GM23338 (cell line): Measurements from ENCODE around the gene RAB3B. TPM values are rescaled to one million over a fixed set of nuclear protein-coding genes. Genes with fewer than 3 reads are reported as not detected.

ENCODE experiments used
- ATAC-seq: fragments of 200-7000 bp; cut with Tn5 transposase; 3 replicates; pipeline ENCODE4 v1.9.1; 2020
- DNase-seq: peaks from one replicate; pipeline ENCODE4 v3.0.0-alpha.2; 2015; ENCODE audit warnings: low spot score
- H2AFZ ChIP-seq: fragments of 200-600 bp; sonication (generic); 2 replicates; pipeline ENCODE4 v1.8.0; 2016; ENCODE audit warnings: antibody characterized with exemption, mild to moderate bottlenecking, moderate library complexity
- H3F3A ChIP-seq: fragments of 200-600 bp; sonication (generic); replicated peaks from 2 replicates; pipeline ENCODE4 v1.8.0; 2017; ENCODE audit warnings: antibody characterized with exemption, mixed run types, low read depth
- H3K27ac ChIP-seq: fragments of 200-600 bp; sonication (generic); 2 replicates; pipeline ENCODE4 v1.6.1; 2016; ENCODE audit warnings: low read depth
- H3K27me3 ChIP-seq: fragments of 200-600 bp; sonication (generic); 2 replicates; pipeline ENCODE4 v1.8.0; 2016; ENCODE audit warnings: mild to moderate bottlenecking, mixed run types, moderate library complexity; ENCODE audit not compliant: insufficient read depth
- H3K36me3 ChIP-seq: fragments of 200-600 bp; sonication (generic); 2 replicates; pipeline ENCODE4 v1.8.0; 2016; ENCODE audit warnings: mild to moderate bottlenecking; ENCODE audit not compliant: insufficient read depth
- H3K4me1 ChIP-seq: fragments of 200-600 bp; sonication (generic); 2 replicates; pipeline ENCODE4 v1.8.0; 2016; ENCODE audit warnings: mild to moderate bottlenecking, moderate library complexity; ENCODE audit not compliant: insufficient read depth
- H3K4me2 ChIP-seq: fragments of 200-600 bp; sonication (generic); 2 replicates; pipeline ENCODE4 v1.7.1; 2017; ENCODE audit warnings: mixed run types
- H3K4me3 ChIP-seq: fragments of 200-600 bp; sonication (generic); 2 replicates; pipeline ENCODE4 v1.6.1; 2016; ENCODE audit warnings: mixed run types
- H3K79me2 ChIP-seq: fragments of 200-600 bp; sonication (generic); replicated peaks from 2 replicates; pipeline ENCODE4 v1.8.0; 2017; ENCODE audit warnings: mild to moderate bottlenecking; ENCODE audit not compliant: insufficient read depth
- H3K9me2 ChIP-seq: fragments of 200-600 bp; sonication (generic); 2 replicates; pipeline ENCODE4 v1.8.0; 2017; ENCODE audit not compliant: insufficient read depth
- H4K20me1 ChIP-seq: fragments of 200-600 bp; sonication (generic); replicated peaks from 2 replicates; pipeline ENCODE4 v1.8.0; 2017; ENCODE audit warnings: mild to moderate bottlenecking; ENCODE audit not compliant: insufficient read depth
- H3K27ac Mint-ChIP-seq: 2 replicates; pipeline ENCODE4 v1.8.0; 2020; ENCODE audit warnings: inconsistent platforms, mild to moderate bottlenecking, moderate library complexity, mixed read lengths
- H3K27me3 Mint-ChIP-seq: 3 replicates; pipeline ENCODE4 v1.8.0; 2022; ENCODE audit warnings: low read depth, mild to moderate bottlenecking, moderate library complexity, mixed read lengths, inconsistent platforms; ENCODE audit not compliant: insufficient read depth, poor library complexity
- H3K36me3 Mint-ChIP-seq: 3 replicates; pipeline ENCODE4 v1.8.0; 2021; ENCODE audit warnings: low read depth, mild to moderate bottlenecking, inconsistent platforms, moderate library complexity, mixed read lengths
- H3K4me1 Mint-ChIP-seq: 3 replicates; pipeline ENCODE4 v1.8.0; 2020; ENCODE audit warnings: mild to moderate bottlenecking, inconsistent platforms, mixed read lengths
- H3K4me3 Mint-ChIP-seq: 3 replicates; pipeline ENCODE4 v1.8.0; 2021; ENCODE audit warnings: moderate library complexity, mild to moderate bottlenecking, inconsistent platforms, mixed read lengths
- H3K9me3 Mint-ChIP-seq: 3 replicates; pipeline ENCODE4 v1.8.0; 2020; ENCODE audit warnings: moderate library complexity, mild to moderate bottlenecking, inconsistent platforms, mixed read lengths
- CREB1 ChIP-seq: fragments of 250-450 bp; sonication (Bioruptor Pico); IDR thresholded peaks from 2 replicates; pipeline ENCODE4 v1.5.0; 2020; ENCODE audit warnings: low read depth, mild to moderate bottlenecking, moderate library complexity
- EZH2phosphoT487 ChIP-seq: fragments of 200-600 bp; sonication (generic); IDR thresholded peaks from one replicate; pipeline ENCODE4 v1.8.1; 2018; ENCODE audit warnings: antibody characterized with exemption; ENCODE audit not compliant: unreplicated experiment
- JUNB ChIP-seq: IDR thresholded peaks from one replicate; pipeline ENCODE4 v1.6.1; 2016; ENCODE audit warnings: antibody characterized with exemption; ENCODE audit not compliant: unreplicated experiment
- NANOG ChIP-seq: IDR thresholded peaks from 2 replicates; pipeline ENCODE4 v1.6.1; 2016; ENCODE audit warnings: antibody characterized with exemption, borderline replicate concordance
- POLR2AphosphoS5 ChIP-seq: IDR thresholded peaks from 2 replicates; pipeline ENCODE4 v1.6.1; 2016; ENCODE audit warnings: antibody characterized with exemption, low read depth
- STAT1 ChIP-seq: IDR thresholded peaks from one replicate; pipeline ENCODE4 v1.6.1; 2016; ENCODE audit warnings: antibody characterized with exemption; ENCODE audit not compliant: unreplicated experiment
- ZNF114 ChIP-seq: fragments of 250-450 bp; sonication (Bioruptor Pico); IDR thresholded peaks from 2 replicates; pipeline ENCODE4 v1.5.0; 2020; ENCODE audit warnings: mild to moderate bottlenecking, moderate library complexity
- ZNF331 ChIP-seq: fragments of 250-450 bp; sonication (Bioruptor Pico); IDR thresholded peaks from 2 replicates; pipeline ENCODE4 v1.5.0; 2020; ENCODE audit warnings: low read depth, mild to moderate bottlenecking, moderate library complexity
- polyA plus RNA-seq: library from polyadenylated mRNA; unstranded; fragments of >200 nt; fragmentation: Nextera tagmentation; extraction: Ambion mirVana; gene quantifications from 2 replicates; pipeline ENCODE4 v1.2.1, GENCODE V29; 2016
- total RNA-seq: library from RNA; depleted of rRNA; stranded (reverse); fragments of >200 nt; shearing (Covaris generic); gene quantifications from 2 replicates; pipeline ENCODE4 v1.2.3, GENCODE V29; 2014
- TF ChIP-seq, protein P1 (sequence below): IDR thresholded peaks from 2 replicates; pipeline ENCODE4 v1.6.1; 2016; ENCODE audit warnings: antibody characterized with exemption
- TF ChIP-seq, protein P2 (sequence below): IDR thresholded peaks from one replicate; pipeline ENCODE4 v1.6.1; 2018; ENCODE audit warnings: antibody characterized with exemption; ENCODE audit not compliant: unreplicated experiment

Gene RAB3B
- total and polyA plus RNA-seq, 2 experiments from 2014 or later: 18.3 to 37.9 TPM

GRCh38 chr1:51945591-51945990 lies 44.9 kb downstream of the RAB3B start:
- H3K36me3 Mint-ChIP-seq: peaks cover 54% of the 10 kb centered on the region
- H3K9me3 Mint-ChIP-seq: peaks cover 21% of the 10 kb centered on the region
- H3K4me1 Mint-ChIP-seq: no peaks in the 10 kb centered on the region
- H3K4me1 ChIP-seq: no peaks in the 10 kb centered on the region
- no peaks in the 10 kb centered on the region for H3K9me2 ChIP-seq
- H3K27me3 Mint-ChIP-seq: peaks cover 8% of the 10 kb centered on the region
- peaks cover 14% of the 10 kb centered on the region; the same call in 1 of the 2 replicates for H3K36me3 ChIP-seq
- H3K27ac Mint-ChIP-seq: no peak overlapping the region
- peaks cover 10% of the 10 kb centered on the region; the same call in 1 of the 2 replicates for H3K79me2 ChIP-seq
- no peak overlapping the region for H3K4me2 ChIP-seq
- no peak overlapping the region for H3K27ac ChIP-seq
- no peaks in the 10 kb centered on the region; the same call in 1 of the 2 replicates for H4K20me1 ChIP-seq
- H2AFZ ChIP-seq: no peak overlapping the region
- ATAC-seq (no peak), DNase-seq (no peak)
- H3K4me3 ChIP-seq: no peak overlapping the region
- H3K27me3 ChIP-seq: no peaks in the 10 kb centered on the region
- no peak overlapping the region for H3K4me3 Mint-ChIP-seq
- TF ChIP-seq JUNB: no peak
- no peak for TF ChIP-seq POLR2AphosphoS5
- TF ChIP-seq, protein P1, sequence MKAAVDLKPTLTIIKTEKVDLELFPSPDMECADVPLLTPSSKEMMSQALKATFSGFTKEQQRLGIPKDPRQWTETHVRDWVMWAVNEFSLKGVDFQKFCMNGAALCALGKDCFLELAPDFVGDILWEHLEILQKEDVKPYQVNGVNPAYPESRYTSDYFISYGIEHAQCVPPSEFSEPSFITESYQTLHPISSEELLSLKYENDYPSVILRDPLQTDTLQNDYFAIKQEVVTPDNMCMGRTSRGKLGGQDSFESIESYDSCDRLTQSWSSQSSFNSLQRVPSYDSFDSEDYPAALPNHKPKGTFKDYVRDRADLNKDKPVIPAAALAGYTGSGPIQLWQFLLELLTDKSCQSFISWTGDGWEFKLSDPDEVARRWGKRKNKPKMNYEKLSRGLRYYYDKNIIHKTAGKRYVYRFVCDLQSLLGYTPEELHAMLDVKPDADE: no peak
- no peak for TF ChIP-seq ZNF114 (CRISPR knock-in tag)
- no peak for TF ChIP-seq STAT1
- no peak for TF ChIP-seq CREB1 (CRISPR knock-in tag)
- H3F3A ChIP-seq: peaks cover 4% of the 10 kb centered on the region; the same call in 1 of the 2 replicates

DNA sequence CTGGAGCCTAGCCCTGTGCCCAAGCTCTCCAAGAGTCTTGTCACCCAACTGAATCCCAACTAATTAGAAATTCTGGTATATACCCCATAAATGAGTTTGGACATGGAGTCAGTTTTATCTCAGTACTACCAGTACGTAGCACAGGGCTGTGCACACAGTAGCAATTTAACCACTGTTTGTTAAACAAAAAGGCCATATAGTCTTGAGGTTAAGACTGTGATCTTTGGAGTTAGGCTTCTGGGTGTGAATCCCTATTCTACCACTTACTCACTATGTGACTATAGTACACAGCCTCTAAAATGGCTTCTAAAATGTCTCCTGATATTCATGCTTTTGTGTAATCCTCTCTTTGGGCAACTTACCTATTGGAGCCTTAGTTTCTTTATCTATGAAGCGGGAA lies 48.2 kb downstream of the RAB3B start:
- Mint-ChIP-seq H3K9me3 (peaks cover 7% of the 10 kb centered on the region; the same call in 2 of the 3 replicates), H3K36me3 (peaks cover 36% of the 10 kb centered on the region), H3K4me1 (no peaks in the 10 kb centered on the region), H3K4me3 (no peak overlapping the region), H3K27me3 (no peaks in the 10 kb centered on the region), H3K27ac (no peak overlapping the region)
- Histone ChIP-seq H3K4me2 (no peak overlapping the region), H3K79me2 (peaks cover 10% of the 10 kb centered on the region; the same call in 1 of the 2 replicates), H3K9me2 (no peaks in the 10 kb centered on the region), H3K4me3 (no peak overlapping the region), H3K27ac (no peak overlapping the region), H3K4me1 (no peaks in the 10 kb centered on the region), H3K36me3 (peaks cover 16% of the 10 kb centered on the region), H2AFZ (no peak overlapping the region), H3K27me3 (no peaks in the 10 kb centered on the region), H4K20me1 (no peaks in the 10 kb centered on the region; the same call in 1 of the 2 replicates), H3F3A (0 out of 2 replicates have a peak, but pooled peaks cover 2% of the 10 kb centered on the region)
- DNase-seq (no peak), ATAC-seq (no peak)
- no peak for TF ChIP-seq NANOG
- no peak for TF ChIP-seq CREB1 (CRISPR knock-in tag)
- TF ChIP-seq, protein P2, sequence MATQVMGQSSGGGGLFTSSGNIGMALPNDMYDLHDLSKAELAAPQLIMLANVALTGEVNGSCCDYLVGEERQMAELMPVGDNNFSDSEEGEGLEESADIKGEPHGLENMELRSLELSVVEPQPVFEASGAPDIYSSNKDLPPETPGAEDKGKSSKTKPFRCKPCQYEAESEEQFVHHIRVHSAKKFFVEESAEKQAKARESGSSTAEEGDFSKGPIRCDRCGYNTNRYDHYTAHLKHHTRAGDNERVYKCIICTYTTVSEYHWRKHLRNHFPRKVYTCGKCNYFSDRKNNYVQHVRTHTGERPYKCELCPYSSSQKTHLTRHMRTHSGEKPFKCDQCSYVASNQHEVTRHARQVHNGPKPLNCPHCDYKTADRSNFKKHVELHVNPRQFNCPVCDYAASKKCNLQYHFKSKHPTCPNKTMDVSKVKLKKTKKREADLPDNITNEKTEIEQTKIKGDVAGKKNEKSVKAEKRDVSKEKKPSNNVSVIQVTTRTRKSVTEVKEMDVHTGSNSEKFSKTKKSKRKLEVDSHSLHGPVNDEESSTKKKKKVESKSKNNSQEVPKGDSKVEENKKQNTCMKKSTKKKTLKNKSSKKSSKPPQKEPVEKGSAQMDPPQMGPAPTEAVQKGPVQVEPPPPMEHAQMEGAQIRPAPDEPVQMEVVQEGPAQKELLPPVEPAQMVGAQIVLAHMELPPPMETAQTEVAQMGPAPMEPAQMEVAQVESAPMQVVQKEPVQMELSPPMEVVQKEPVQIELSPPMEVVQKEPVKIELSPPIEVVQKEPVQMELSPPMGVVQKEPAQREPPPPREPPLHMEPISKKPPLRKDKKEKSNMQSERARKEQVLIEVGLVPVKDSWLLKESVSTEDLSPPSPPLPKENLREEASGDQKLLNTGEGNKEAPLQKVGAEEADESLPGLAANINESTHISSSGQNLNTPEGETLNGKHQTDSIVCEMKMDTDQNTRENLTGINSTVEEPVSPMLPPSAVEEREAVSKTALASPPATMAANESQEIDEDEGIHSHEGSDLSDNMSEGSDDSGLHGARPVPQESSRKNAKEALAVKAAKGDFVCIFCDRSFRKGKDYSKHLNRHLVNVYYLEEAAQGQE: no peak
- no peak for TF ChIP-seq EZH2phosphoT487
- TF ChIP-seq ZNF331 (CRISPR knock-in tag): no peak
- TF ChIP-seq, protein P1: no peak
- TF ChIP-seq ZNF114 (CRISPR knock-in tag): no peak
- no peak for TF ChIP-seq JUNB
- no peak for TF ChIP-seq POLR2AphosphoS5
- TF ChIP-seq STAT1: no peak
